Dendritic cell treated with granulocyte-macrophage colony-stimulating factor and Interleukin-4, amounts not matched to agents 40 ng/mL and 50 ng/mL, for 4 days (primary cell): Measurements from ENCODE around the gene EIF2AK3.
"Not testable (repeated sequence)": the region's sequence is repeated elsewhere in the genome, so short reads cannot be mapped to it uniquely, and the experiment has no call there.

Experiments used
- H3K27ac Mint-ChIP-seq: one replicate; pipeline ENCODE4 v1.8.0; 2022; ENCODE audit warnings: mild to moderate bottlenecking, mixed read lengths
- H3K27me3 Mint-ChIP-seq: one replicate; pipeline ENCODE4 v1.8.0; 2022; ENCODE audit warnings: mild to moderate bottlenecking, mixed read lengths
- H3K36me3 Mint-ChIP-seq: one replicate; pipeline ENCODE4 v1.8.0; 2022; ENCODE audit warnings: low read depth, mixed read lengths
- H3K4me1 Mint-ChIP-seq: one replicate; pipeline ENCODE4 v1.8.0; 2022; ENCODE audit warnings: low read depth, mixed read lengths
- H3K4me3 Mint-ChIP-seq: one replicate; pipeline ENCODE4 v1.8.0; 2022; ENCODE audit warnings: mild to moderate bottlenecking, moderate library complexity, mixed read lengths
- H3K9me3 Mint-ChIP-seq: one replicate; pipeline ENCODE4 v1.8.0; 2022; ENCODE audit warnings: mixed read lengths
- intact Hi-C: fragments of 100-400 bp; cut with micrococcal nuclease; formaldehyde crosslinking; loops from one replicate; pipeline ENCODE4 v1.15.0; 2022

The EIF2AK3 gene

GRCh38 chr2:88651646-88652045, 24.4 kb upstream of the EIF2AK3 start:
- H3K36me3 Mint-ChIP-seq = no peaks in the 10 kb centered on the region
- no peak overlapping the region for H3K4me3 Mint-ChIP-seq
- intact Hi-C loops = no loop called here
- H3K27me3 Mint-ChIP-seq = peaks cover 1% of the 10 kb centered on the region
- no peaks in the 10 kb centered on the region for H3K4me1 Mint-ChIP-seq
- H3K9me3 Mint-ChIP-seq = no peaks in the 10 kb centered on the region
- no peak overlapping the region for H3K27ac Mint-ChIP-seq

- H3K27me3 Mint-ChIP-seq, H3K4me1 Mint-ChIP-seq, intact Hi-C loops, H3K9me3 Mint-ChIP-seq, H3K4me3 Mint-ChIP-seq, H3K27ac Mint-ChIP-seq, H3K36me3 Mint-ChIP-seq: not testable (repeated sequence)
These were observed 18.1 kb upstream of the EIF2AK3 start for GRCh38 chr2:88645291-88645882.

- intact Hi-C loops = no loop called here
- no peak overlapping the region for H3K27ac Mint-ChIP-seq
- no peak overlapping the region for H3K4me3 Mint-ChIP-seq
- H3K36me3 Mint-ChIP-seq = no peaks in the 10 kb centered on the region
- H3K9me3 Mint-ChIP-seq = no peaks in the 10 kb centered on the region
- no peaks in the 10 kb centered on the region for H3K4me1 Mint-ChIP-seq
- peaks cover 9% of the 10 kb centered on the region for H3K27me3 Mint-ChIP-seq
These were observed 15.0 kb upstream of the EIF2AK3 start for GRCh38 chr2:88642278-88642677.

GRCh38 chr2:88641330-88641729, 14.1 kb upstream of the EIF2AK3 start:
- Mint-ChIP-seq H3K4me3 (no peak overlapping the region), H3K27ac (no peak overlapping the region)
- intact Hi-C loops = no loop called here

GRCh38 chr2:88639865-88640264, 12.6 kb upstream of the EIF2AK3 start:
- H3K9me3 Mint-ChIP-seq = no peaks in the 10 kb centered on the region
- peaks cover 3% of the 10 kb centered on the region for H3K27me3 Mint-ChIP-seq
- H3K4me1 Mint-ChIP-seq = no peaks in the 10 kb centered on the region
- H3K36me3 Mint-ChIP-seq = no peaks in the 10 kb centered on the region
- H3K27ac Mint-ChIP-seq = no peak overlapping the region
- intact Hi-C loops = no loop called here
- H3K4me3 Mint-ChIP-seq = no peak overlapping the region

More at GRCh38 chr2:88641330-88641729, 14.1 kb upstream of the EIF2AK3 start:
- Mint-ChIP-seq H3K36me3 (no peaks in the 10 kb centered on the region), H3K9me3 (no peaks in the 10 kb centered on the region), H3K4me1 (no peaks in the 10 kb centered on the region), H3K27me3 (peaks cover 9% of the 10 kb centered on the region)

DNA sequence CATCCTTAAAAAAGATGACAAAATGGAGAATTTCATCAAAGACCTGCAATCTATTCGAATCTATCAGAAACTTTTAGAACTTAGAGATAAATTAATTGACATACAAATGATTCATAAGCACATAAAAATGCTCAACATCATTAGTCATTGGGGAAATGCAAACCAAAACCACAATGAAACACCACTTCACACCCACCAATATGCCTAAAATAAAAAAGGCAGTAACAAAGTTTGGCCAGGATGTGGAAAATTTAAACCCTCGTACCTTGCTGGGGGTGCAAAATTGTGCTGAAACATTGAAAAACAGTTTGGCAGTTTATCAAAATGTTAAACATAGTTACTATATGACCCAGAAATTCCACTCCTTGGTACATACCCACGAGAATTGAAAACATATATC, 11.5 kb upstream of the EIF2AK3 start:
- no peaks in the 10 kb centered on the region for H3K36me3 Mint-ChIP-seq
- no peak overlapping the region for H3K27ac Mint-ChIP-seq
- H3K9me3 Mint-ChIP-seq = no peaks in the 10 kb centered on the region
- H3K4me3 Mint-ChIP-seq = no peak overlapping the region
- intact Hi-C loops = no loop called here
- no peaks in the 10 kb centered on the region for H3K4me1 Mint-ChIP-seq
- no peaks in the 10 kb centered on the region for H3K27me3 Mint-ChIP-seq

DNA sequence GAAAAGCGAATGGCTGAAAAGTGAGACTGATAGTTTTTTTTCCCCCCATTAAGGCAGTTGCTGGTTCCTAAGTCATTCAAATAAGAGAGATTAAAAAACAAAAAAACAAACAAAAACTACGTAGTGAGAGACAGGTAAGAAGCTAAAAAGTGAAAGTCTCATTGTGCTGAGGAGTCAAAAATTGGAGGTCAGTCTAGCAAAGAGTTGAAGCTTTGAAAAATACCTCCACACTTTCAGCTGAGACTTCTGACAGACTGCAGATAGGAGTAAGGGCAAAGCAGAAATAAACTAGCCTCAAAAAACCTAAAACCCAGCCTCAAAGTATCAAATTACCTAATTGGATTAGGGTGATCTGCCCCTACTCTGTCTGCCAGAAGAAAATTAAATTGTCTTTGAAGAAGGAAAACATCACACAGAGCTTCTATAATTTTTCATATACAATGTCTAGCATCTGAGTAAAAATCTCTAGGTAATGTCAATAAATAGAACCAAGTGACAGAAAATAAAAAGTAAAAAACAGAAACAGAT, 10.9 kb upstream of the EIF2AK3 start:
- Mint-ChIP-seq H3K27me3 (no peaks in the 10 kb centered on the region), H3K36me3 (no peaks in the 10 kb centered on the region), H3K4me1 (no peaks in the 10 kb centered on the region), H3K4me3 (no peak overlapping the region), H3K27ac (no peak overlapping the region), H3K9me3 (no peaks in the 10 kb centered on the region)
- intact Hi-C loops = no loop called here

- Mint-ChIP-seq H3K27ac (no peak overlapping the region), H3K27me3 (no peaks in the 10 kb centered on the region)
These were observed 10.2 kb upstream of the EIF2AK3 start for GRCh38 chr2:88637464-88637863.

DNA sequence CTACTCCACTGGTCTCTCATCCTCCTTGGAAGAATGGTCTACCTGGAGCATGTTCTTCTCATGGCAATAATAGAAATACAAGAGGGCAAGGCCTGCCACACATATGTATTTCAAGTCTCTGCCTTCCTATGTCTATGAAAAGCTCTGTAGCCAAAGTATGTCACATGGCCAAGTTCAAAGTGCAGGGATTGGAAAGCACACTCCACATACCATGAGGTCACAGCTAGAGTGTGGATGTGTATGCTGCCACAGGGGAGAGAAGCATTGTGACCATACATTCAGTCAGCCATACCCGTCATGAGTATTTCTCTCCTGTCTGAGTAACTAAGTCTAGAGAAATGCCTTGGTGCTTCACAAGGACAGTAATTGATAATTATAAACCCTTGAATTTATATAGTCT, 8.8 kb upstream of the EIF2AK3 start:
- no peaks in the 10 kb centered on the region for H3K4me1 Mint-ChIP-seq
- intact Hi-C loops = no loop called here
- H3K4me3 Mint-ChIP-seq = no peak overlapping the region
- H3K27me3 Mint-ChIP-seq = no peaks in the 10 kb centered on the region
- H3K36me3 Mint-ChIP-seq = no peaks in the 10 kb centered on the region
- no peaks in the 10 kb centered on the region for H3K9me3 Mint-ChIP-seq
- H3K27ac Mint-ChIP-seq = no peak overlapping the region

More at GRCh38 chr2:88637464-88637863, 10.2 kb upstream of the EIF2AK3 start:
- H3K4me1 Mint-ChIP-seq = no peaks in the 10 kb centered on the region
- H3K9me3 Mint-ChIP-seq = no peaks in the 10 kb centered on the region
- intact Hi-C loops = no loop called here
- no peaks in the 10 kb centered on the region for H3K36me3 Mint-ChIP-seq
- H3K4me3 Mint-ChIP-seq = no peak overlapping the region

DNA sequence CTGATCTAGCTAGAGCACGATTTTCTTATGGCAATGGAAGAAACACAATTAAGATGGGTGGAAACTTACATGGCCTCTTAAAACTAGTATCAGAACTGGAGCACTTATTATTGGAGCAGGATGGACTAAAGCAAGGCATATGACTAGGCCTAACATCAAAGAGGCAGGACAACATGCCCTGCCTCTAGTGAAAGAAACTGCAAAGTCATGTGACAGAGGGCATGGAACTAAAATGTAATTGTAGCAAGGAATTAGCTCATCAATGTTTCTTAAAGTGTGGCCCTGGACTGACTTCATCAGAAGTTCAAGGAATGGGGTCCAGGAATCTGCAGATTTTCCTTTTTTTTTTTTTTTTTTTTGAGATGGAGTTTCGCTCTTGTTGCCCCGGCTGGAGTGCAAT, 5.3 kb upstream of the EIF2AK3 start:
- Mint-ChIP-seq H3K4me1 (no peaks in the 10 kb centered on the region), H3K9me3 (no peaks in the 10 kb centered on the region), H3K4me3 (no peak overlapping the region), H3K36me3 (no peaks in the 10 kb centered on the region), H3K27ac (no peak overlapping the region), H3K27me3 (no peaks in the 10 kb centered on the region)
- intact Hi-C loops = no loop called here

- Mint-ChIP-seq H3K27me3 (no peaks in the 10 kb centered on the region), H3K9me3 (no peaks in the 10 kb centered on the region), H3K27ac (no peak overlapping the region), H3K4me1 (no peaks in the 10 kb centered on the region), H3K36me3 (no peaks in the 10 kb centered on the region), H3K4me3 (no peak overlapping the region)
- intact Hi-C loops = loop anchor here (2.0 kb wide), 1 partner anchor 28 kb away; no protein-coding TSS in a partner anchor
These were observed 1.3 kb upstream of the EIF2AK3 start for GRCh38 chr2:88628571-88628939.

GRCh38 chr2:88627856-88628570, 749 bp upstream of the EIF2AK3 start:
- Mint-ChIP-seq H3K4me3 (no peak overlapping the region), H3K4me1 (no peaks in the 10 kb centered on the region), H3K27ac (no peak overlapping the region), H3K9me3 (no peaks in the 10 kb centered on the region), H3K36me3 (no peaks in the 10 kb centered on the region), H3K27me3 (no peaks in the 10 kb centered on the region)
- intact Hi-C loops = loop anchor here (1.0 to 2.0 kb wide), 2 partner anchors 27 to 63 kb away; partner anchors contain the start of gene RPIA

GRCh38 chr2:88626171-88627054, 851 bp downstream of the EIF2AK3 start:
- intact Hi-C loops = loop anchor here (1.0 kb wide), 1 partner anchor 65 kb away; the partner anchor contains the start of gene RPIA
- Mint-ChIP-seq H3K27me3 (no peaks in the 10 kb centered on the region), H3K4me1 (no peaks in the 10 kb centered on the region), H3K27ac (no peak overlapping the region), H3K4me3 (no peak overlapping the region), H3K36me3 (no peaks in the 10 kb centered on the region), H3K9me3 (no peaks in the 10 kb centered on the region)

- H3K4me1 Mint-ChIP-seq = peaks cover 7% of the 10 kb centered on the region
- no peaks in the 10 kb centered on the region for H3K27me3 Mint-ChIP-seq
- intact Hi-C loops = no loop called here
- H3K27ac Mint-ChIP-seq = no peak overlapping the region
- H3K36me3 Mint-ChIP-seq = no peaks in the 10 kb centered on the region
- H3K4me3 Mint-ChIP-seq = no peak overlapping the region
- H3K9me3 Mint-ChIP-seq = no peaks in the 10 kb centered on the region
These were observed 2.8 kb downstream of the EIF2AK3 start for GRCh38 chr2:88624477-88624876.
